ENCODE results near the gene RNPS1. TPM values are rescaled to one million over a fixed set of nuclear protein-coding genes. Genes with fewer than 3 reads are reported as not detected.
A peak's percentile ranks its signal among the peaks of the same experiment; 100 is the strongest.

RNPS1 gene
- total and polyA plus RNA-seq, 9 donors, result 78.0 to 172 (median 138) TPM

GRCh38 chr16:2252806-2253148 lies 15.1 kb downstream of the RNPS1 start:
- no peaks in the 10 kb centered on the region for H3K36me3 ChIP-seq

GRCh38 chr16:2251296-2252111 lies 16.4 kb downstream of the RNPS1 start, which contains the start of gene ECI1:
Gene ECI1 (minus strand): TSS chr16:2251587. CDS start chr16:2251566, 21 bp downstream.
- WGBS, 3 donors, result 1 to 3% (median 3%) methylated on average over 43 to 88 of the region's 88 CpGs
- H3K36me3 ChIP-seq, result no peaks in the 10 kb centered on the region
- intact Hi-C loops (cut with DNase I), result loop anchor here in 1 of 4 donors (10.0 kb wide), 1 partner anchor 97 kb away; the partner anchor contains the start of gene TRAF7

More at GRCh38 chr16:2252806-2253148, 15.1 kb downstream of the RNPS1 start:
- DNase-seq, result no peak
- Histone ChIP-seq H3K27ac (no peak overlapping the region), H3K4me3 (no peak overlapping the region), H3K4me1 (ENCODE audit: insufficient read depth) (peaks cover 2% of the 10 kb centered on the region), H3K27me3 (no peaks in the 10 kb centered on the region), H3K9me3 (no peaks in the 10 kb centered on the region)
- intact Hi-C loops (cut with DNase I), result loop anchor here in 1 of 4 donors (10.0 kb wide), 1 partner anchor 98 kb away; the partner anchor contains the start of gene TRAF7
- WGBS, 3 donors, result 94 to 96% (median 95%) methylated on average over 7 of the region's 7 CpGs
- no peak for TF ChIP-seq POLR2A (IDR thresholded peaks at IDR 0.05)
- TF ChIP-seq, protein P1, sequence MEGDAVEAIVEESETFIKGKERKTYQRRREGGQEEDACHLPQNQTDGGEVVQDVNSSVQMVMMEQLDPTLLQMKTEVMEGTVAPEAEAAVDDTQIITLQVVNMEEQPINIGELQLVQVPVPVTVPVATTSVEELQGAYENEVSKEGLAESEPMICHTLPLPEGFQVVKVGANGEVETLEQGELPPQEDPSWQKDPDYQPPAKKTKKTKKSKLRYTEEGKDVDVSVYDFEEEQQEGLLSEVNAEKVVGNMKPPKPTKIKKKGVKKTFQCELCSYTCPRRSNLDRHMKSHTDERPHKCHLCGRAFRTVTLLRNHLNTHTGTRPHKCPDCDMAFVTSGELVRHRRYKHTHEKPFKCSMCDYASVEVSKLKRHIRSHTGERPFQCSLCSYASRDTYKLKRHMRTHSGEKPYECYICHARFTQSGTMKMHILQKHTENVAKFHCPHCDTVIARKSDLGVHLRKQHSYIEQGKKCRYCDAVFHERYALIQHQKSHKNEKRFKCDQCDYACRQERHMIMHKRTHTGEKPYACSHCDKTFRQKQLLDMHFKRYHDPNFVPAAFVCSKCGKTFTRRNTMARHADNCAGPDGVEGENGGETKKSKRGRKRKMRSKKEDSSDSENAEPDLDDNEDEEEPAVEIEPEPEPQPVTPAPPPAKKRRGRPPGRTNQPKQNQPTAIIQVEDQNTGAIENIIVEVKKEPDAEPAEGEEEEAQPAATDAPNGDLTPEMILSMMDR (IDR thresholded peaks at IDR 0.05), result no peak
- TF ChIP-seq EP300 (IDR thresholded peaks at IDR 0.05), result no peak

DNA sequence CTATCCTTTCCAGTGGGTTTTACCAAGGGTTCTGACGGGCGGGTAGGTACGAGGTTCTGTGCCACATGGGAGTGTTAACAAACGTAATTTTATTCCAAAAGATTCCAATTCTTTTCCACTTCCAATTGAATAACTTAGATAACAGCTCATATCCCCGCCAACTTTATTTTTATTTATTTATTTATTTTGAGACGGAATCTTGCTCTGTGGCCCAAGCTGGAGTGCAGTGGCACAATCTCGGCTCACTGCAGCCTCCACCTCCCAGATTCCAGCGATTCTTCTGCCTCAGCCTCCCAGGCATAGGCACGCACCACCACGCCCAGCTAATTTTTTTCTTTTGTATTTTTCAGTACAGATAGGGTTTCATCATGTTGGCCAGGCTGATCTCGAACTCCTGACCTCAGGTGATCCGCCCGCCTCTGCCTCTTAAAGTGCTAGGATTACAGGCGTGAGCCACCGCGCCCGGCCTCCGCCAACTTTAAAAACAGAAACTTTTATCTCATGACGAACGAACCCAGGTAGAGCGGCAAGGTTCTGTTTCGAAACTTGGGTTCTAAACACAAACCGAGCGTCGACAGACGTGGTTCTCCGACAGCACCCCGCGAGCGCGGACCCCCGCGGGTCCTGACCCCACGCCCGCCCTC lies 17.2 kb downstream of the RNPS1 start:
- H3K4me1 ChIP-seq (ENCODE audit: insufficient read depth), result peaks cover 2% of the 10 kb centered on the region
- no peaks in the 10 kb centered on the region for H3K36me3 ChIP-seq
- intact Hi-C loops (cut with DNase I), result loop anchor here in 1 of 4 donors (10.0 kb wide), 1 partner anchor 96 kb away; the partner anchor contains the start of gene TRAF7
- no peak for DNase-seq
- no peaks in the 10 kb centered on the region for H3K27me3 ChIP-seq
- peak overlapping the region; percentile 46 for H3K4me3 ChIP-seq
- peak overlapping the region; percentile 77 to 78 for H3K27ac ChIP-seq
- 3 to 4% (median 3%) methylated on average over 32 to 35 of the region's 35 CpGs for WGBS, 3 donors
- H3K9me3 ChIP-seq, result no peaks in the 10 kb centered on the region
- TF ChIP-seq, protein P1 (IDR thresholded peaks at IDR 0.05), result no peak
- TF ChIP-seq EP300 (IDR thresholded peaks at IDR 0.05) (no peak), POLR2A (IDR thresholded peaks at IDR 0.05) (no peak)

More at GRCh38 chr16:2251296-2252111, 16.4 kb downstream of the RNPS1 start, which contains the start of gene ECI1:
- H3K4me3 ChIP-seq, result peak within 1 kb of the TSS; percentile 46
- no peaks in the 10 kb centered on the region for H3K27me3 ChIP-seq
- H3K4me1 ChIP-seq (ENCODE audit: insufficient read depth), result peaks cover 2% of the 10 kb centered on the region
- peak within 1 kb of the TSS; percentile 77 to 78 for H3K27ac ChIP-seq
- DNase-seq, result peak; percentile 96 to 98 (median 97)
- H3K9me3 ChIP-seq, result no peaks in the 10 kb centered on the region
- peak; percentile 68 for TF ChIP-seq POLR2A (IDR thresholded peaks at IDR 0.05)
- TF ChIP-seq EP300 (IDR thresholded peaks at IDR 0.05), result no peak
- TF ChIP-seq, protein P1 (IDR thresholded peaks at IDR 0.05), result peak; percentile 74 to 95 (median 86)

- no peak overlapping the region for H3K4me3 ChIP-seq
- H3K9me3 ChIP-seq, result no peaks in the 10 kb centered on the region
- 84 to 91% (median 89%) methylated on average over 12 to 18 of the region's 18 CpGs for WGBS, 3 donors
- no peaks in the 10 kb centered on the region for H3K27me3 ChIP-seq
- H3K4me1 ChIP-seq (ENCODE audit: insufficient read depth), result no peaks in the 10 kb centered on the region
- TF ChIP-seq EP300 (IDR thresholded peaks at IDR 0.05) (no peak), POLR2A (IDR thresholded peaks at IDR 0.05) (no peak)
- TF ChIP-seq, protein P1 (IDR thresholded peaks at IDR 0.05), result no peak
- intact Hi-C loops (cut with DNase I), result no loop called here
- H3K36me3 ChIP-seq, result no peaks in the 10 kb centered on the region
- no peak overlapping the region for H3K27ac ChIP-seq
- DNase-seq, result no peak
Measured at GRCh38 chr16:2246301-2246885, 21.5 kb downstream of the RNPS1 start.

Measured in ovary (tissue), 9 donors.